ENCODE measurements around the gene FBF1.
A peak's percentile ranks its signal among the peaks of the same experiment; 100 is the strongest.

FBF1 gene

DNA sequence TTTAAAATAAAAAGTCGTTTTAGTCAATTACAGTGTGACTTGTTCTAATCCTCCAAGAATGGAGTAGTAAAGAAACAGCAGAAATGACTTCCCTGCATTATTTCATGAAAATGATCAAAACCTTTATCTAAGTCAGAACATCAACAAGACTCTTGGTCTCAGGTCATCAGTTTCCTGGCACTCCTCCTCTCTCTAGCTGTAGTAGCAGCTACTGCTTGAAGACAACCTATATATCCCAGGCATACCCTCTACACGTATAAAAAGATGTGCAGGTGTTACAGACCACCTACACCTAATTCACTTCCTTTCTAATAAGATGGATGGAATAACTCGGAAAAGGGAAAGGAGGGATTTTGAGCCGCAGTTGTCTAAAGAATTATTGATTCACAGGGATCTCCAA is 1.6 kb upstream of the FBF1 start:
- no peak for DNase-seq (ENCODE audit: low read depth, low spot score)
- no peaks in the 10 kb centered on the region for H3K4me1 ChIP-seq (ENCODE audit: insufficient read depth, insufficient read length)
- H3K9ac ChIP-seq (ENCODE audit: insufficient read length, low read depth) = no peak overlapping the region
- H3K36me3 ChIP-seq (ENCODE audit: insufficient read depth, insufficient read length, low read length) = peaks cover 44% of the 10 kb centered on the region
- TF ChIP-seq ZNF274 (IDR thresholded peaks at IDR 0.05; ENCODE audit: low read depth, low read length) (no peak), SUZ12 (IDR thresholded peaks at IDR 0.05; ENCODE audit: extremely low read depth, insufficient read depth, insufficient read length) (no peak), YY1 (IDR thresholded peaks at IDR 0.05; ENCODE audit: insufficient read depth, insufficient read length) (no peak)
- H3K27me3 ChIP-seq (ENCODE audit: insufficient read depth, insufficient read length) = no peaks in the 10 kb centered on the region
- no peak overlapping the region for H3K4me3 ChIP-seq (ENCODE audit: insufficient read length, low read depth)
- no peaks in the 10 kb centered on the region for H3K9me3 ChIP-seq (ENCODE audit: insufficient read depth, low read length)

DNA sequence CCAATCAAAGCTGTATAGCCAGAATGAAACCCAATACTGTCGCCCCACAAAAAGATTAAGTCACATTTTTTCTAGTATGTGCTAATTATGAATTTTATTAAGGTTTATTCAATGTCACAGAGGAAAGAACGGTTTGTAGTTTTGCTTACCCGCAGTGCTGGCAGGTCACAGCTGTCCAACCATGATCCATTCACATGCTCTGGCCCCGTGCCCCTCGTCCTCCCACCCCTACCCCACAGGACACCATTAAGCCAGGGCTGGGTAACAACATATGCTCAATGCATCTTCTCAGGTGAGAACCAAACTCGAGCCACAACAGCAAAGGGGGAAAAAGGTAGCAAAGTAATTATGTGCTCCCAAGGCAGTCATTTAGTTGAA is 589 bp upstream of the FBF1 start:
- Histone ChIP-seq H3K36me3 (ENCODE audit: insufficient read depth, insufficient read length, low read length) (peaks cover 39% of the 10 kb centered on the region), H3K4me3 (ENCODE audit: insufficient read length, low read depth) (peak overlapping the region; percentile 21), H3K9ac (ENCODE audit: insufficient read length, low read depth) (no peak overlapping the region), H3K27me3 (ENCODE audit: insufficient read depth, insufficient read length) (no peaks in the 10 kb centered on the region), H3K9me3 (ENCODE audit: insufficient read depth, low read length) (no peaks in the 10 kb centered on the region), H3K4me1 (ENCODE audit: insufficient read depth, insufficient read length) (no peaks in the 10 kb centered on the region)
- no peak for DNase-seq (ENCODE audit: low read depth, low spot score)
- TF ChIP-seq YY1 (IDR thresholded peaks at IDR 0.05; ENCODE audit: insufficient read depth, insufficient read length) (no peak), SUZ12 (IDR thresholded peaks at IDR 0.05; ENCODE audit: extremely low read depth, insufficient read depth, insufficient read length) (no peak), ZNF274 (IDR thresholded peaks at IDR 0.05; ENCODE audit: low read depth, low read length) (no peak)

DNA sequence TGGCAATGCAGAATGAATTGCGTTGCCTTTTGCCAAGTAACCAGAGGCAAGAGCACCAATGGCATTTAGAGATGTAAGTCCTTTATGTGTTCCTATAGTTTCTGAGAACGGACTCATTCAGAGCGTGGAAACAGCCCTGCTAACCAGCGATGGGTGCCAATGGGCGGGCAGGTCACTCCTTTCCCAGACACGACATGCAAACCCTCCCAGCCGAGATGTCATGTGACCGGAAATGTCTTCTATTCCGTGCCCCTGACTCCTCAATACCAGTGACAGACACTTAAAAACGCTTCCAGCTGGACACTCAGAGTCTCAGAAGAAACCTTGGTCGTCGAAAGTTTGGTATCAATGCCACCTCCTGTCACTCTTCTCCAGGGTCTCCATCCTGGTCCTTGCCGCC is 3.2 kb downstream of the FBF1 start:
- no peak for TF ChIP-seq YY1 (IDR thresholded peaks at IDR 0.05; ENCODE audit: insufficient read depth, insufficient read length)
- TF ChIP-seq SUZ12 (IDR thresholded peaks at IDR 0.05; ENCODE audit: extremely low read depth, insufficient read depth, insufficient read length) = no peak
- TF ChIP-seq ZNF274 (IDR thresholded peaks at IDR 0.05; ENCODE audit: low read depth, low read length) = no peak
- H3K27me3 ChIP-seq (ENCODE audit: insufficient read depth, insufficient read length) = no peaks in the 10 kb centered on the region
- no peak overlapping the region for H3K9ac ChIP-seq (ENCODE audit: insufficient read length, low read depth)
- H3K36me3 ChIP-seq (ENCODE audit: insufficient read depth, insufficient read length, low read length) = peaks cover 30% of the 10 kb centered on the region
- no peak for DNase-seq (ENCODE audit: low read depth, low spot score)
- no peak overlapping the region for H3K4me3 ChIP-seq (ENCODE audit: insufficient read length, low read depth)
- no peaks in the 10 kb centered on the region for H3K9me3 ChIP-seq (ENCODE audit: insufficient read depth, low read length)
- no peaks in the 10 kb centered on the region for H3K4me1 ChIP-seq (ENCODE audit: insufficient read depth, insufficient read length)

DNA sequence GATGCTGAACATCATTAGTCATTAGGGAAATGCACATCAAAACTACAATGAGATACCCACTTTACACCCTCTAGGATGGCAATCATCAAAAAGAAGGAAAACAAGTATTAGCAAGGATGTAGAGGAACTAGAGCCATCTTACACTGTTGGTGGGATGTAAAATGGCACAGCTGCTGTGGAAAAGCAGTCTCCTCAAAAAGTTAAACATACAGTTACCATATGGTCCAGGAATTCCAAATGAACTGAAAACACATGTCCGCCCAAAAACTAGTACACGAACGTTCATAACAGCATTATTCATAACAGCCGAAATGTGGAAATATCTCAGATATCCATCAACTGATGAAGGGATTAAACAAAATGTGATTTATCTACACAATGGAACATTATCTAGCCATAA is 7.0 kb downstream of the FBF1 start:
- no peak for DNase-seq (ENCODE audit: low read depth, low spot score)
- no peaks in the 10 kb centered on the region for H3K9me3 ChIP-seq (ENCODE audit: insufficient read depth, low read length)
- H3K4me1 ChIP-seq (ENCODE audit: insufficient read depth, insufficient read length) = no peaks in the 10 kb centered on the region
- no peak overlapping the region for H3K4me3 ChIP-seq (ENCODE audit: insufficient read length, low read depth)
- no peak overlapping the region for H3K9ac ChIP-seq (ENCODE audit: insufficient read length, low read depth)
- H3K27me3 ChIP-seq (ENCODE audit: insufficient read depth, insufficient read length) = no peaks in the 10 kb centered on the region
- no peak for TF ChIP-seq SUZ12 (IDR thresholded peaks at IDR 0.05; ENCODE audit: extremely low read depth, insufficient read depth, insufficient read length)
- no peak for TF ChIP-seq YY1 (IDR thresholded peaks at IDR 0.05; ENCODE audit: insufficient read depth, insufficient read length)
- TF ChIP-seq ZNF274 (IDR thresholded peaks at IDR 0.05; ENCODE audit: low read depth, low read length) = no peak
- H3K36me3 ChIP-seq (ENCODE audit: insufficient read depth, insufficient read length, low read length) = peaks cover 55% of the 10 kb centered on the region

DNA sequence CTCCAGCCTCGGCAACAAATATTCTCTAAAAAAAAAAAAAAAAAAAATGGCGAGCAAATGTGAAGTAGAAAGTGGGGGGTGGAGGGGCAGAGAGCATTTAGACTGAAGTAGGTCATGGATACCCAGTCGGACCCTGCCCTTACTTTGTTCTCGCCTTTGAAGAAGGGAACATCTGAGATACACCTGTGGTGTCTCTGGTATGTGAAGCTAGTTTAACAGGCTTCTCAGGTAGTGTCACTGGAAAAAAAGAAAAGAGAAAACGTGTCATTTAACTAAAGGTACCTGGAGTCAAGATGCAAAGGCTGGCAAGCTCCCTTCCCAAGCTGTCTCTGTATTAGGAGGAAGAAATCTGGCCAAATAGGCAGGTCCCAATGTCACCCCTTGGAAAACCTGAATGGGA is 8.0 kb downstream of the FBF1 start:
- Histone ChIP-seq H3K4me3 (ENCODE audit: insufficient read length, low read depth) (no peak overlapping the region), H3K9ac (ENCODE audit: insufficient read length, low read depth) (no peak overlapping the region), H3K27me3 (ENCODE audit: insufficient read depth, insufficient read length) (no peaks in the 10 kb centered on the region), H3K4me1 (ENCODE audit: insufficient read depth, insufficient read length) (no peaks in the 10 kb centered on the region), H3K36me3 (ENCODE audit: insufficient read depth, insufficient read length, low read length) (peaks cover 57% of the 10 kb centered on the region), H3K9me3 (ENCODE audit: insufficient read depth, low read length) (no peaks in the 10 kb centered on the region)
- TF ChIP-seq SUZ12 (IDR thresholded peaks at IDR 0.05; ENCODE audit: extremely low read depth, insufficient read depth, insufficient read length) (no peak), ZNF274 (IDR thresholded peaks at IDR 0.05; ENCODE audit: low read depth, low read length) (no peak), YY1 (IDR thresholded peaks at IDR 0.05; ENCODE audit: insufficient read depth, insufficient read length) (no peak)
- no peak for DNase-seq (ENCODE audit: low read depth, low spot score)

DNA sequence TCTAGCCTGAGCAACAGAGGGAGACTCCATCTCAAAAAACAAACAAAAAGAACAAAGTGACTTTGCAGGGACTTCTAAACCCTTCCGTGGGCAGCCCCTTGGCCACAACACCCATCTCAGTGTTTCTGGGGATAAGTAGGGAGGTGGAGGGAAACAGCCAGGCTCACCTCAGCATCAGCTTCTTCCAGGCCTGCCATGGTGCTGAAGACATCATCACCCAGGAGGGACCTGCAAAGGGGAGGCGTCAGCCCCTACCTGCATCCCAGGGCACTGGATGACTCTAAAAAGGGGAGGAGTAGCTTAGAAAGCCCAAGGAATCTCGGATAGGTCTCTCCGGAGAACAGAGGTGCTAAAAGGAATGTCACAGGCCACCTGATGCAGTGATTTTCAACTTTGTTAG is 9.8 kb downstream of the FBF1 start:
- H3K36me3 ChIP-seq (ENCODE audit: insufficient read depth, insufficient read length, low read length) = peaks cover 67% of the 10 kb centered on the region
- TF ChIP-seq YY1 (IDR thresholded peaks at IDR 0.05; ENCODE audit: insufficient read depth, insufficient read length) = no peak
- TF ChIP-seq ZNF274 (IDR thresholded peaks at IDR 0.05; ENCODE audit: low read depth, low read length) = no peak
- no peak for TF ChIP-seq SUZ12 (IDR thresholded peaks at IDR 0.05; ENCODE audit: extremely low read depth, insufficient read depth, insufficient read length)
- H3K9me3 ChIP-seq (ENCODE audit: insufficient read depth, low read length) = no peaks in the 10 kb centered on the region
- no peaks in the 10 kb centered on the region for H3K4me1 ChIP-seq (ENCODE audit: insufficient read depth, insufficient read length)
- H3K4me3 ChIP-seq (ENCODE audit: insufficient read length, low read depth) = no peak overlapping the region
- H3K9ac ChIP-seq (ENCODE audit: insufficient read length, low read depth) = no peak overlapping the region
- DNase-seq (ENCODE audit: low read depth, low spot score) = no peak
- no peaks in the 10 kb centered on the region for H3K27me3 ChIP-seq (ENCODE audit: insufficient read depth, insufficient read length)

DNA sequence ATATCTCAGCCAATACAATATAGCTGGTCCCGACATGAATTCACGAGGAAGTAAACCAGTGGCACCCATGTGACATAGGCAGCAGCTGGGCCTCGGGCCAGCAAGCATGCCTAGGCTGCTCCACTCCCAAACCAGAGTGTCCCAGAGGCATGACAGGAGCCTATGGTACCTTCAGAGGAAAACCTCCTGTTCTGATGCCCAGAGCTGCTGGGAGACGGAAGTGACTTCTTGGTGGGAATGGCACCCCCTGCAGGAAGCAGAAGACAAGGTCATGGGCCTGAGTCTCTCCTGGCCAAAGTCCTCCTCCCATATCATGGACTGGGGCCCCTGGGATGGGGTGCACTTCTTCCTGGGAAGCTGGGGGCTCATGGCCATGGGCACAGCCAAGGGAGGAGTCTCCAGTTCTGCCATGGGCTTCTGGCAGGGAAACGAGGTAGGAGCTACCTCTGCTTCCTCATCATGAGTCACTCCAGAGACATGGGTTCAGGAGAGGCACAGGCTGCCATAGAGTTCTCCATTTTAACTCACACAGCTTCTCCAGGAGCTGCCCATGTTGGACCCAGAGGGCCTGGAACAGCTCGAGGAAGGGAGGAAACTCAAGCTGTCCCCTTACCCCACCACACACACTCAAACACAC is 13.4 kb downstream of the FBF1 start:
- no peak overlapping the region for H3K9ac ChIP-seq (ENCODE audit: insufficient read length, low read depth)
- no peaks in the 10 kb centered on the region for H3K9me3 ChIP-seq (ENCODE audit: insufficient read depth, low read length)
- no peaks in the 10 kb centered on the region for H3K27me3 ChIP-seq (ENCODE audit: insufficient read depth, insufficient read length)
- TF ChIP-seq SUZ12 (IDR thresholded peaks at IDR 0.05; ENCODE audit: extremely low read depth, insufficient read depth, insufficient read length) = no peak
- TF ChIP-seq ZNF274 (IDR thresholded peaks at IDR 0.05; ENCODE audit: low read depth, low read length) = no peak
- TF ChIP-seq YY1 (IDR thresholded peaks at IDR 0.05; ENCODE audit: insufficient read depth, insufficient read length) = no peak
- peaks cover 80% of the 10 kb centered on the region for H3K36me3 ChIP-seq (ENCODE audit: insufficient read depth, insufficient read length, low read length)
- DNase-seq (ENCODE audit: low read depth, low spot score) = no peak
- H3K4me1 ChIP-seq (ENCODE audit: insufficient read depth, insufficient read length) = no peaks in the 10 kb centered on the region
- H3K4me3 ChIP-seq (ENCODE audit: insufficient read length, low read depth) = no peak overlapping the region
